SW480 (cell line): Measurements from ENCODE around the gene NDUFAF4.

Source experiments
- DNase-seq: peaks from one replicate; pipeline ENCODE4 v3.0.0-alpha.2; 2016; ENCODE audit warnings: low spot score

Gene NDUFAF4

GRCh38 chr6:96899019-96899418, 1.3 kb upstream of the NDUFAF4 start:
- peak; percentile 38 for DNase-seq

- peak; percentile 7 for DNase-seq
Observed at GRCh38 chr6:96898241-96898851, 655 bp upstream of the NDUFAF4 start.

DNA sequence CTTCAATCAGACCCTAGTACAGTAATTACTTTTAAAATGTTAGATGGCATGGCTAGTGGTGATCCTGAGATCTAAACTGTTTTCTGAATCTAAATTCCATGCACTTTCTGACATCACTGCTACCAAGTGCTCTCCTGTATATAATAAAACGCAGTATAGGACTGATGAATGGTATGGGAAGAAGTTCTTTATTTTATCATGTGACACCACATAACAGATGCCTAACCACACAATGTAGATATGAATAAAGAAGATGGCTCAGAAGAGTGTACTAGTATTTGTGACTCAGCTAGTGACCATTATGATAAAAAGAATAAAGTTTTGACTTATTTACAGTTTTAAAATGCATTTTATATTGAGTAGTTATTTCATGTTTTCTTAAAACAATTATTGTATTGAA, 8.5 kb downstream of the NDUFAF4 start:
- DNase-seq = no peak

- no peak for DNase-seq
Observed at GRCh38 chr6:96888745-96889144, 8.9 kb downstream of the NDUFAF4 start.

GRCh38 chr6:96886519-96886918, 11.2 kb downstream of the NDUFAF4 start:
- no peak for DNase-seq

DNA sequence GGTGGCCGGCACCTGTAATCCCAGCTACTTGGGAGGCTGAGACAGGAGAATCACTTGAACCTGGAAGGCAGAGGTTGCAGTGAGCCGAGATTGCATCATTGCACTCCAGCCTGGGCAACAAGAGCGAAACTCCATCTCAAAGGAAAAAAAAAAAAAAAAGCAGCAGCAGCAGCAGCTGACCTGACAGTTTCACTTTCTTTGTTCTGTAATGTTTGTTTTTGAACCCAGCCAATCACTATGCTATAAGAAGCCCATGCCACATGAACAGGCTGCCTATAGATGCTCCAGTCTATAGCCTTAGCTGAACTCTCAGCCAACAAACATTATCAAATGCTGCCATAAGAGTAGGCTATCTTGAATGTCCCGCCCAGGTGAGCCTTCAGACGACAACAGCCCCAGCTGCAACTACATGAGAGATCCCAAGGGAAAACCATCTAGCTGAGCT, 12.5 kb downstream of the NDUFAF4 start:
- DNase-seq = peak; percentile 15

DNA sequence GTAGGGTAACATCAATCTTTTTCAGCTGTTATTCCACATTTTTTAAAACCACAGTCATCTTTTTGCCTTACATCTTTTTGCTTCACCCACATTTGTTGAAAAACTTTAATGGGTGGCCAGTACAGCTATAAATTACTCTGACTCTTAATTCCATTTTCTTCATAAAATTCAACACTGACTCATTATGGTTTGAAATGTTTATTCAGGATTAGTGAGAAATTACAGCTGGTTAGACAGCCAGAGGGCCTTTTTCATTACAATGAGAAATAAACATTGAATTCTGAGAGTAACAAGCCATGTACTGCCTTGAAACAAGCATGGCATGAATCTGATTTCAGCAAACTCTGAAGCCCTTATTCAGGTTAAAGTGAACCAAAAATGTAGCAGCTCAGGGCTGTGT, 19.5 kb downstream of the NDUFAF4 start:
- DNase-seq = no peak

GRCh38 chr6:96876886-96877545, 20.7 kb downstream of the NDUFAF4 start:
- no peak for DNase-seq

- no peak for DNase-seq
Observed at GRCh38 chr6:96872976-96873375, 24.7 kb downstream of the NDUFAF4 start.

- DNase-seq = no peak
Observed at GRCh38 chr6:96865055-96865405, 32.7 kb downstream of the NDUFAF4 start.

DNA sequence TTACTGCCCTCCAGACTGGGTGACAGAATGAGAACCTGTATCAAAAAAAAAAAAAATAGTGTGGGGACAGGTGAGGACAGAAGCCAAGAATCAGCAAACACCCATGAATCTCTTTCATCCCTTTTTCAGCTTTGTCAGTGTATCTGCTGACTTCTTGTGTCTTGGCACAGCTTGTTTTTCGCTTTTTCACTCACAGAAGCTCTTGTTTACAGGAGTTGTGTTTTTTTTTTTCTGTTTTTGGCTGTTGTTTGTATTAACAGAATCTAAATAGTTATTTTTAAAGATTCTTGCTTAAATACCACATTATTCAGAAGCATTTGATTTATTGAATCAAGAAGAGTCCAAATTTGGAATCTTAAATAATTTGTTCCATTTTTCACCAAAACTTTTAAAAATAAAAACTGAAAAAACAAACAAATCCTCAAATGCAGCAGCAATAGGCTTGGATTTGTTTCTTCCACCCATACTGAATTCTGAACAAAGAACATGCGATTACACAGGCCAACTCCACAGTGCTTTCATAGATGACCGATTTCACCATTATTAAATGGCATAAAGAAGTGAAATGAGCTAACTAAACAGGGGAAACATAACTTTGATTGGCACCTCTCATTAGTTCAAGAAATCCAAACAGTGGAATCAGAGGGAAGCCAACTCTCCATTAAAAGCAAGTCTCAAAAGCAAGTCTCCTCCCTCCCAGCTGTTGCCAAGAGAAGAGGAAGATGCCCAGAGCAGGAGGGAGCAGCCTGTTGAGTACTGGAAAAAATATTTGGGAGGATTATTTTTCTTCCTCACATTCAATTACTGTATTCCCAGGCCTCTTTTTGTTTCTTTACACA, 33.3 kb downstream of the NDUFAF4 start:
- DNase-seq = no peak

DNA sequence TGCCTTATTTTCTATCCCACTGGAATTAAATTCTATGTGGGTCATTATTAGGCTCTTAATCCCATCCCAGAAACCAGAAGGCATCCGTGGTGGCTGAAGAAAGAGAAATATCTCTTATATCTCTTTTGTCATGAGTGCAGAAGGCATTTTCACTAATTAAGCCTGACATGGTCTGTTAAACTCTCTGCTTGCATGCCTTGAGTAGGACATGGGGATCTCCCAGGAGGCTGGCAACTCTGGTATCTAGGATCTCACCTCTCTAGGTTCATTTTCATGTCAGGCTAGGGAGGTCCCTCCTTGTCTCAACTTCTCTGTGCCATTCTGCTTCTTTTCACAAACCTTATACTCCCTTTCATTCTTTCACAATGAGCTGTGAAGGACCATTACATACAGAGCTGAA, 35.1 kb downstream of the NDUFAF4 start:
- DNase-seq = no peak

DNA sequence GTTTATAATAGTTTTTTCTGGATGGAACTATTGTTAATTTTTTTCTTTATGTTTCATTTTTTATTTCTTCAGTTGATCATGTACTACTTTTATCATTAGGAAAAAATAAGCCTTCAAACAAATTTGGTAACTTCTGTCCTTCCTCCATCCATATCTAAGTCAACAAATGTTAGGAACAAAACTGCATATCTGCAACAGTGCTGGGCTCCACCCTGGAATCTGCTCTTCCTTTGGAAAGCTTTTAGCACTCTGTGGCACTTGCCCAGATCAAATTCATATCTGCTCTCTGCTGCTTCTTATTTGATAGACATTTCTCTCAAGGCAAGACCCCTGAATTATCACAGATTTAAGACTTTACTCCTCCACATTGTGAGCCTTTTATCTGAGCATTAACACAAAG, 36.1 kb downstream of the NDUFAF4 start:
- DNase-seq = no peak

GRCh38 chr6:96856856-96857255, 40.8 kb downstream of the NDUFAF4 start:
- no peak for DNase-seq

GRCh38 chr6:96853083-96853482, 44.6 kb downstream of the NDUFAF4 start:
- DNase-seq = no peak

GRCh38 chr6:96852605-96853004, 45.1 kb downstream of the NDUFAF4 start:
- no peak for DNase-seq

GRCh38 chr6:96851858-96852257, 45.8 kb downstream of the NDUFAF4 start:
- no peak for DNase-seq

DNA sequence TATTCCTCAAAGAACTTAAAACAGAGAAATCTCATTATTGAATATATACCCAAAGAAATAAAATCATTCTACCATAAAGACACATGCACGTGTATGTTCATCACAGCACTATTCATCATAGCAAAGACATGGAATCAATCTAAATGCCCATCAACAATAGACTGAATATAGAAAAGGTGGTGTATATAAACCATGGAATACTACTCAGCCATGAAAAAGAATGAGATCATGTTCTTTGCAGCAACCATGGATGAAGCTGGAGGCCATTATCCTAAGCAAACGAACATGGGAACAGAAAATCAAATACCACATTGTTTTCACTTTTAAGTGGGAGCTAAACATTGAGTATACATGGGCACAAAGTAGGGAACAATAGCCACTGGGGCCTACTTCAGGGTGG, 48.1 kb downstream of the NDUFAF4 start:
- no peak for DNase-seq

DNA sequence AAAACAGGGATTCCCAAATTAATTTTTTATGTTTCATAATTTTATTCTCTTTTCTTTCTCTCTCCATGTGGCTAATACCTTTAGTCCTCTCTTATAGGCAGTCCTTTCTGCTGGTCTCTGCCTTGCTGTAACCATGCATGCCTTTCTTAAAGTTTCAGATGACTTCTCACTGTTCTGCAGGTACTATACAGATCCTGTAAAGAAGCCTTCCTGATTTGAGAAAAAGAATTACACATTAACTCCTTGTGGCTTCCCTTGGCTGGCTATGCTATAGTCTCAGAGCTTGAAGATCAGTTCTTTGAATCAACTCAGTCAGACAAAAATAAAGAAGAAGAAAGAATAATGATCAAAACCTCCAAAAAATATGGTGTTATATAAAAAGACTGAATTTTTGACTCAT, 53.2 kb downstream of the NDUFAF4 start:
- no peak for DNase-seq

GRCh38 chr6:96841345-96841744, 56.3 kb downstream of the NDUFAF4 start:
- no peak for DNase-seq
